ENCODE data around the gene MAD1L1.
A peak's percentile ranks its signal among the peaks of the same experiment; 100 is the strongest.

The MAD1L1 gene

GRCh38 chr7:2109936-2110609 is 122.7 kb downstream of the MAD1L1 start:
- Histone ChIP-seq H3K27me3 (ENCODE audit: insufficient read depth, low read length) (no peaks in the 10 kb centered on the region), H3K9ac (ENCODE audit: low read depth, low read length) (no peak overlapping the region), H3K27ac (ENCODE audit: low read depth, low read length) (no peak overlapping the region), H3K4me1 (ENCODE audit: insufficient read depth, low read length) (peaks cover 18% of the 10 kb centered on the region; the same call in 1 of the 2 replicates), H3K4me3 (ENCODE audit: low read length) (no peak overlapping the region), H3K36me3 (ENCODE audit: insufficient read depth, low read length) (no peaks in the 10 kb centered on the region), H3K9me3 (ENCODE audit: insufficient read depth, low read depth, low read length) (no peaks in the 10 kb centered on the region)
- WGBS, result 89% methylated on average over 28 of the region's 28 CpGs

DNA sequence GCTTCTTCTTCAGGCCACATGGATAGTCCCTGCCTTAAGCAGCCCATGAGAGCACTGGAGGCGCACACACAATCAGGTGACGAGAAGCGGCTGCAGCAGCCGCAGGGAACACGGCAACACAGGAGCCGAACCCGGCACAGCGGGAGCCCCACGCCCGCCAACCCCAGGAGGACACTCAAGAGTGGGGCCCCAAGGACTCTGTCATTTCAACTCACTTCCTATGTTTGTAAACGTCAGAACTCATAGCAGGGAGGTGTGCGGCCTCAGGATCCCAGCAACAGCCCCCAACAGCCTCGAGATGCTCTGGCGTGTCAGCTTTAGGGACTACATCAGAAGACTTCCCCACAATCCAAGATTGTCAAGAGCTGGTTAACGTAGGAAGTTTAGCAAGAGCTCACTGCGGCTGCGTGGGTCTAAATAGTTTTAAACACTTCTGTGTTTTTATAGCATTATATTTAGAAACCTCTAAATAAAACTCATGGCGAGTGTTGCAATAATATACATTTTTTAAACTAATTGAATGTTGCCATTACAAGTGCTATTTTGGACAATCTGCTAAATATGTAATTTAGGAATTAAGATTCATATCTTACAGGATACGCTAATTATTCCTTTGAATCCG is 123.4 kb downstream of the MAD1L1 start:
- Histone ChIP-seq H3K9me3 (ENCODE audit: insufficient read depth, low read depth, low read length) (no peaks in the 10 kb centered on the region), H3K4me3 (ENCODE audit: low read length) (no peak overlapping the region), H3K4me1 (ENCODE audit: insufficient read depth, low read length) (peaks cover 22% of the 10 kb centered on the region; the same call in 1 of the 2 replicates), H3K27me3 (ENCODE audit: insufficient read depth, low read length) (no peaks in the 10 kb centered on the region), H3K9ac (ENCODE audit: low read depth, low read length) (no peak overlapping the region), H3K27ac (ENCODE audit: low read depth, low read length) (peak overlapping the region; percentile 51; the same call in 1 of the 2 replicates), H3K36me3 (ENCODE audit: insufficient read depth, low read length) (no peaks in the 10 kb centered on the region)
- 94% methylated on average over 19 of the region's 20 CpGs for WGBS

DNA sequence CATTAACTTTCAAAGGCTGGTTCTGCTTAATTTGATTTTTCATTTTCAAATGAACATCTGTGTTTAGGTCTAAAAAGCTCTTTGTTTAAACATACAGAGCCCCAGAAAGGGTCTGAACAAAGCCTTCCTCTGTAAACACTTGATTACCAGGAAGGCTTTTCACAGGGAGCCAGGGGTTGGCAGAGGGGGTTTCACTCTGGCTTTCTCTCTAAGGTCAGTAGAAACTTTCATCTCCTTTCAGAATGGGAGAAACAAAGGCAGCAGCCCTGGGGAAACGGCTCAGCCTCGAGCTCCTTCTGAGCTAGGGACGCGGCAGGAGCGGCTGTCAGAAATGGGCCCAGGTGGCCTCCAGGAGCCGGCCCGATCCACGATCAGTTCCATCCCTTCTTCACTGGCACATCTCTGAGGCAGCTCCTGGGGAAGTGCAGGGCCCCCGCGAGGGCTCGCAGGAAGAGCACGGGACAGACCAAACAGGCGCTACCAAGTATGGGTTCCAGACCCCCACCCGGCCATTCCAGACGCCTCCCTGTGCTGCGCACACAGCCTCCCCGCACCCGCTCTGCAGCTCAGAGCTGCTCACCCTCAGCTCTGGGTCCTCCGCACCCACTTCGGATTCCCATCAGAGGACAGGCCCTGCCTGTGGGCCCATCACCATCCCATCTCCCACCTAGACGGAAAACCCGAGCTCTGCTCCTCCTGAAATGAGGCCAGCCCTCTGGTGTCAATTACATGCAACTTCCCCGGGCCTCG is 124.1 kb downstream of the MAD1L1 start:
- H3K36me3 ChIP-seq (ENCODE audit: insufficient read depth, low read length), result no peaks in the 10 kb centered on the region
- H3K4me3 ChIP-seq (ENCODE audit: low read length), result no peak overlapping the region
- peaks cover 28% of the 10 kb centered on the region for H3K4me1 ChIP-seq (ENCODE audit: insufficient read depth, low read length)
- H3K27ac ChIP-seq (ENCODE audit: low read depth, low read length), result peak overlapping the region; percentile 51
- WGBS, result 85% methylated on average over 24 of the region's 24 CpGs
- H3K9ac ChIP-seq (ENCODE audit: low read depth, low read length), result no peak overlapping the region
- H3K9me3 ChIP-seq (ENCODE audit: insufficient read depth, low read depth, low read length), result no peaks in the 10 kb centered on the region
- H3K27me3 ChIP-seq (ENCODE audit: insufficient read depth, low read length), result no peaks in the 10 kb centered on the region

DNA sequence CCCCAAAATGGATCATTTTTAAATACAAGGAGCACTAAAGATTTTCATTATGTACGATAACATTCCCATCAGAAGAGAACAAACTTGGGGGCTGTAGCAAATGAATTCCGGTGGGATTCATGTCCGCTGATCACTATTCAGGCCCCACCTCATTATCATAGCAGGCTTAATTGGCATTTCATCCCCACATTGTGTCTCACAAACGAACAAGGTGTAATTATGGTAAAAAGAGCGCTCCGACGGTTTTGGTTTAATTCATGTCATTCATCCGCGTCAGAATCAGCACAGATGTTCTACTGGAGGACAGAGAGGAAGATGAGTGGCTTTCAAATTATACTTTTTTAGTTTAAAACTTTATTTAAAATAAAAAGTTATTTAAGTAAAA is 124.7 kb downstream of the MAD1L1 start:
- no peaks in the 10 kb centered on the region for H3K27me3 ChIP-seq (ENCODE audit: insufficient read depth, low read length)
- no peaks in the 10 kb centered on the region for H3K9me3 ChIP-seq (ENCODE audit: insufficient read depth, low read depth, low read length)
- H3K4me3 ChIP-seq (ENCODE audit: low read length), result no peak overlapping the region
- WGBS, result 94% methylated on average over 9 of the region's 9 CpGs
- no peak overlapping the region for H3K27ac ChIP-seq (ENCODE audit: low read depth, low read length)
- no peaks in the 10 kb centered on the region for H3K36me3 ChIP-seq (ENCODE audit: insufficient read depth, low read length)
- H3K9ac ChIP-seq (ENCODE audit: low read depth, low read length), result no peak overlapping the region
- H3K4me1 ChIP-seq (ENCODE audit: insufficient read depth, low read length), result peaks cover 30% of the 10 kb centered on the region

GRCh38 chr7:2107386-2108070 is 125.2 kb downstream of the MAD1L1 start:
- 88% methylated on average over 21 of the region's 21 CpGs for WGBS
- Histone ChIP-seq H3K4me1 (ENCODE audit: insufficient read depth, low read length) (peaks cover 30% of the 10 kb centered on the region), H3K9me3 (ENCODE audit: insufficient read depth, low read depth, low read length) (no peaks in the 10 kb centered on the region), H3K36me3 (ENCODE audit: insufficient read depth, low read length) (no peaks in the 10 kb centered on the region), H3K27me3 (ENCODE audit: insufficient read depth, low read length) (no peaks in the 10 kb centered on the region), H3K4me3 (ENCODE audit: low read length) (no peak overlapping the region), H3K27ac (ENCODE audit: low read depth, low read length) (no peak overlapping the region), H3K9ac (ENCODE audit: low read depth, low read length) (no peak overlapping the region)

DNA sequence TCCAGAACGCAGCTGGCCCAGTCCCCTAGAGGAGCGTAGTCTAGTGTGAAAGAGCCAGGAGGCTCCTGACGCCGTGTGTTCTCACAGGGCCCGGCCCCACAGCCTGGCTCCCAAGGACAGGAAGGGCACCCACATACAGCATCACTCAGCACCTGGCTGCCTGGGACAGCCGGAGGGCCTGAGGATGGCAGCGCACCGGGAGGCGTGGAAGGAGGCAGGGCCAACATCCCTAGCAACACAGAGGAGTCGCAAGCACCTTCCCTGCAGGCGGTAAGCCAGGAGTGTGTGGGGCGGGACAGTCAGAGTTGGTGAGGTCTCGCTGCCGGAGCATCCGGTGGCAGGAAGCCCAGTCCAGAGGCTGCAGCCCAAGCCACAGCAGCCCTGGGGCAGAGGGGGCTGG is 125.8 kb downstream of the MAD1L1 start:
- Histone ChIP-seq H3K27me3 (ENCODE audit: insufficient read depth, low read length) (no peaks in the 10 kb centered on the region), H3K9ac (ENCODE audit: low read depth, low read length) (no peak overlapping the region), H3K9me3 (ENCODE audit: insufficient read depth, low read depth, low read length) (no peaks in the 10 kb centered on the region), H3K4me1 (ENCODE audit: insufficient read depth, low read length) (peaks cover 30% of the 10 kb centered on the region), H3K4me3 (ENCODE audit: low read length) (no peak overlapping the region), H3K27ac (ENCODE audit: low read depth, low read length) (0 out of 2 replicates have a peak overlapping the region, but pooled peaks have one; percentile 15), H3K36me3 (ENCODE audit: insufficient read depth, low read length) (no peaks in the 10 kb centered on the region)
- WGBS, result 82% methylated on average over 15 of the region's 15 CpGs

DNA sequence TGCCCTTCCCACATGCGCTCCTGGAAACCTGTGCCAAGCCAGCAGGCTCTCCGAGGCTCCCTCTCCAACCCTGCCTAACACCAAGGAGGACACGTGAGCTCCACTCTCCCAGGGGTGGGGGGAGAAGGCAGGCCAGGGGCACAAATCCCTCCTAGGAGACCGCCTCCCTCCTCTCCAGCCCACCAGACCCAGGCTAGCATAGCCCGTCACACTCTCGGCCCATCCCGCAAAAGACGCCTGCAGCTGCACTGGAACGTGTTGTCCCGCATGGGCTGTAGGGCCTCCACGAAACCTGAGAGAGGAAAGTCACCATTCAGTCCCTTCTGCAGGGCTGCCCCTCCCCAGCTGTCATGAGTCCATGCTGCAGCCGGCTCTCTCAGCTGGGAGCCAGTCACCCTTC is 126.3 kb downstream of the MAD1L1 start:
- H3K4me3 ChIP-seq (ENCODE audit: low read length), result no peak overlapping the region
- H3K27me3 ChIP-seq (ENCODE audit: insufficient read depth, low read length), result no peaks in the 10 kb centered on the region
- WGBS, result 90% methylated on average over 12 of the region's 12 CpGs
- peaks cover 28% of the 10 kb centered on the region for H3K4me1 ChIP-seq (ENCODE audit: insufficient read depth, low read length)
- H3K27ac ChIP-seq (ENCODE audit: low read depth, low read length), result 0 out of 2 replicates have a peak overlapping the region, but pooled peaks have one; percentile 15
- no peaks in the 10 kb centered on the region for H3K36me3 ChIP-seq (ENCODE audit: insufficient read depth, low read length)
- no peaks in the 10 kb centered on the region for H3K9me3 ChIP-seq (ENCODE audit: insufficient read depth, low read depth, low read length)
- H3K9ac ChIP-seq (ENCODE audit: low read depth, low read length), result no peak overlapping the region

GRCh38 chr7:2105917-2106316 is 126.8 kb downstream of the MAD1L1 start:
- Histone ChIP-seq H3K4me3 (ENCODE audit: low read length) (no peak overlapping the region), H3K36me3 (ENCODE audit: insufficient read depth, low read length) (no peaks in the 10 kb centered on the region), H3K9ac (ENCODE audit: low read depth, low read length) (no peak overlapping the region), H3K27ac (ENCODE audit: low read depth, low read length) (no peak overlapping the region), H3K9me3 (ENCODE audit: insufficient read depth, low read depth, low read length) (no peaks in the 10 kb centered on the region), H3K4me1 (ENCODE audit: insufficient read depth, low read length) (peaks cover 23% of the 10 kb centered on the region), H3K27me3 (ENCODE audit: insufficient read depth, low read length) (no peaks in the 10 kb centered on the region)
- WGBS, result 91% methylated on average over 17 of the region's 17 CpGs

- Histone ChIP-seq H3K9me3 (ENCODE audit: insufficient read depth, low read depth, low read length) (no peaks in the 10 kb centered on the region), H3K36me3 (ENCODE audit: insufficient read depth, low read length) (no peaks in the 10 kb centered on the region), H3K4me1 (ENCODE audit: insufficient read depth, low read length) (peaks cover 19% of the 10 kb centered on the region), H3K27me3 (ENCODE audit: insufficient read depth, low read length) (no peaks in the 10 kb centered on the region), H3K4me3 (ENCODE audit: low read length) (no peak overlapping the region), H3K27ac (ENCODE audit: low read depth, low read length) (no peak overlapping the region; the same call in 1 of the 2 replicates), H3K9ac (ENCODE audit: low read depth, low read length) (peak overlapping the region; percentile 0; the same call in 1 of the 2 replicates)
- WGBS, result 94% methylated on average over 13 of the region's 13 CpGs
Observed at GRCh38 chr7:2105280-2105679, 127.5 kb downstream of the MAD1L1 start.

GRCh38 chr7:2104716-2105115 is 128.0 kb downstream of the MAD1L1 start:
- Histone ChIP-seq H3K4me1 (ENCODE audit: insufficient read depth, low read length) (peaks cover 19% of the 10 kb centered on the region), H3K27ac (ENCODE audit: low read depth, low read length) (peak overlapping the region; percentile 43), H3K4me3 (ENCODE audit: low read length) (no peak overlapping the region), H3K36me3 (ENCODE audit: insufficient read depth, low read length) (no peaks in the 10 kb centered on the region), H3K27me3 (ENCODE audit: insufficient read depth, low read length) (no peaks in the 10 kb centered on the region), H3K9ac (ENCODE audit: low read depth, low read length) (peak overlapping the region; percentile 0; the same call in 1 of the 2 replicates), H3K9me3 (ENCODE audit: insufficient read depth, low read depth, low read length) (no peaks in the 10 kb centered on the region)
- WGBS, result 86% methylated on average over 14 of the region's 14 CpGs

All from HUES64 (cell line).